HG03575 (cell line): ENCODE results near the gene PLEKHM1.
A peak's percentile ranks its signal among the peaks of the same experiment; 100 is the strongest.
"Not testable (repeated sequence)": the region's sequence is repeated elsewhere in the genome, so short reads cannot be mapped to it uniquely, and the experiment has no call there.

Experiments
- ATAC-seq: cut with Tn5 transposase; IDR thresholded peaks from one replicate; pipeline ENCODE4 v1.9.1; 2021; ENCODE audit not compliant: unreplicated experiment, insufficient number of reproducible peaks, low FRiP score; ENCODE audit errors: extremely low read depth

PLEKHM1 gene

GRCh38 chr17:45490615-45491433 lies at the start of gene PLEKHM1:
Gene PLEKHM1 (minus strand): TSS chr17:45490721. CDS start chr17:45482484, 8,237 bp downstream.
- ATAC-seq: peak; percentile 58

- not testable (repeated sequence) for ATAC-seq
These were observed 47.6 kb upstream of the PLEKHM1 start for GRCh38 chr17:45538168-45538567.

GRCh38 chr17:45506072-45506471 lies 15.6 kb upstream of the PLEKHM1 start:
- ATAC-seq: not testable (repeated sequence)

DNA sequence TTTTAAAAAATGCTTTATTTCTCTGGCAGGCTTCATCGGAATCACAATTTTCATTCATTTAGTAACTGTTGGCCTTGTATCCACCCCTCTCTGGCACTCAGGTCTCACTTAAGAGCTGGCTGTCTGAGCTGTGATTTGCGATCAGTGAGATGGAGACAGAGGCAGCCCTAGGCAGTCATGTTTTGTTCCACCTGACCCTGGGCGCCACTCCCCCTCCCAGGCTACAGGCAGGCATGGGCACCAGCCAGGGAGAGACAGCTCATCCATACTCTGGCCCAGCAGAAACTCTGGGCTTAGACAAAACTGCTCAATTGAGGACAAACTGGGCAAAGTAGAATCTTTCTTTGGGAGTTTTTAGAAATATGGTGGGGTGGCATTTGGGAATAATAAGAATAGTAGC lies 14.7 kb upstream of the PLEKHM1 start:
- not testable (repeated sequence) for ATAC-seq

DNA sequence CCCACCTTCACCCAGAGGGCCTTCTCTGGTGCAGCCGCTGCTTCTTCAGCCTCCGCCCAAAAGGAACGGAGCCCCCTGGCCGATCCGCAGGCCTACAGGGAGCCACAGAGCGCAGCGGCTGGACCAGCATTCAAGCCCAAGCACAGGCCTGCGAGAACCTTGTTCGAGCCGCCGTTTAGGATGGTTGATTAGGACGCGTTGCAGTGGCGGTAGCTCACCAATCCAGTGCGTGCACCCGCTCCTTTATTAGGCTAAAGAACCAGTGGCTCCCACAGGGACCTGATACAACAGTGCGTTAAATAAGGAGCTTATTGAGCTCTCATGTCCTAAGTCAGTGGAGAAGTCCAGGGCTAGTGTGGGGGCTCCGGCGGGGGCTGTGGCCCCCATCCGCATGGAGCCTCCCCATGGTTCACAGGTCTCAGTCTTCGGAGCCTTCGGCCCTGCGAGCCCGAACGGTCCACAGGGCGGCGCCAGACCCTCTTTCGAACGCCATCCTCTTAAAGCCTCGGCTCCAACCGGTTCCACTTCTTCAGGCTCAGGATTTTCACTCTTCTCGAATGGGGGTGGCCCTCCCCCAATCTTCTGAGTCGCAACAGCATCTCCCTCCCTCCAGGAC lies 10.7 kb upstream of the PLEKHM1 start:
- not testable (repeated sequence) for ATAC-seq

- not testable (repeated sequence) for ATAC-seq
These were observed 10.0 kb upstream of the PLEKHM1 start for GRCh38 chr17:45500478-45500877.

GRCh38 chr17:45499208-45499607 lies 8.7 kb upstream of the PLEKHM1 start:
- not testable (repeated sequence) for ATAC-seq

- ATAC-seq: not testable (repeated sequence)
These were observed 7.9 kb upstream of the PLEKHM1 start for GRCh38 chr17:45498377-45498776.

- ATAC-seq: not testable (repeated sequence)
These were observed 6.9 kb upstream of the PLEKHM1 start for GRCh38 chr17:45497449-45497848.

- not testable (repeated sequence) for ATAC-seq
These were observed 6.0 kb upstream of the PLEKHM1 start for GRCh38 chr17:45496507-45496906.

GRCh38 chr17:45494556-45494955 lies 4.0 kb upstream of the PLEKHM1 start:
- ATAC-seq: not testable (repeated sequence)

- not testable (repeated sequence) for ATAC-seq
These were observed 1.6 kb upstream of the PLEKHM1 start for GRCh38 chr17:45492156-45492555.

GRCh38 chr17:45490198-45490597 lies 323 bp downstream of the PLEKHM1 start:
- ATAC-seq: not testable (repeated sequence)

- not testable (repeated sequence) for ATAC-seq
These were observed 2.8 kb downstream of the PLEKHM1 start for GRCh38 chr17:45487704-45488103.

GRCh38 chr17:45483591-45484216 lies 6.8 kb downstream of the PLEKHM1 start:
- not testable (repeated sequence) for ATAC-seq

DNA sequence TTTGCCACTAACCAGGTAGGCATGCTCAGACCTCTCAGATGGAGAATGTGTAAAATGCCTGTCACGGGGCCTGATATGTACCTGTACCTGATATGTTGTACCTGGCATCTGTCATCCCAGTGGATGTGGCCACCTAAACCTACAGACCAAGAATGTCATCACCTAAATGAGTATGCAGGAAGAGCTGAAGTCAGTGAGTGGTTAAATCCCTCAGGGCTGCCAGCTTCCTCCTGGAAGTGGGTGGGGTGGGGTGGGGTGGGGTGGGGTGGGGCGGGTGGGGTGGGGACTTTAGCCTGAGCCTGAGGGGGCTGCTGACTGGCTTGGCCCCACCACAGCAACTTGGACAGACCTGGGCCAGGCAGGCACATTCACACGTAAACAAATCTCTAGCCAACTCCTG lies 7.3 kb downstream of the PLEKHM1 start:
- ATAC-seq: not testable (repeated sequence)

- not testable (repeated sequence) for ATAC-seq
These were observed 8.2 kb downstream of the PLEKHM1 start for GRCh38 chr17:45482317-45482716.

GRCh38 chr17:45475436-45475835 lies 15.1 kb downstream of the PLEKHM1 start:
- not testable (repeated sequence) for ATAC-seq

DNA sequence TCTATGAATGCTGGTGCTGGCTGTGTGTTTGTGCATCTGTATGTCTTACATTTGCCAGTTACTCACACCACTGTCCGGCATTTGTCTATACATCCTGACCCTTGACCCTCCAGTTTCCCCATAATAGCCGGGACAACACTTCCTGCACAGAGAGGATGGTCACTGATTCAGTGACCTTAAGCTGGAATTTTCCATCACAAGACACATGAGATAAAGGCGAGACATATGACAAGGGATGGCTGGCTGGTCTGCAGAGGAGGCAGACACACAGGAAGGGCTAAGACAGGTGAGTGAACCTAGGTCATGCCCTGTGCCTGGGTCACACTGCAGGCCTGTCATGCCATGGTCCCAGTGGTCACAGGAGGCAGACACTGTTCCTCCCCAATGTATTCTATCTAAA lies 18.3 kb downstream of the PLEKHM1 start:
- not testable (repeated sequence) for ATAC-seq

DNA sequence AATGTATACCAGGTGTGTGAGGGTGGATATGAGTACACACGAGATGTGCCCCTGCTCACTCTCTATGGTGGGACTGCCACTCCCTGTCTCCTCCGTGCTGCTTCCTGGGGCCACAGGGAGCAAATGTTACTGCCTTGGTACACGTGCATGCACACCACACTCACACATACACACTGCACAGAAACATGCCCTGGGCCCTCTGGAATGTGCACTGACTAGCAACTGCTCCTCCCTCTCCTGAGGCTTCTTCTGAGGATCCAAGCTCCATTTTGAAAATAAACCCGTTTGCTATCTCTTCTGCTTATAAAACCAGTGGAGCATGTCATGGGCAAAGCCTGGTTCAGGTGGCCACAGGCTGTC lies 21.3 kb downstream of the PLEKHM1 start:
- ATAC-seq: not testable (repeated sequence)
